ENCODE results near the gene PICALM.

DNA sequence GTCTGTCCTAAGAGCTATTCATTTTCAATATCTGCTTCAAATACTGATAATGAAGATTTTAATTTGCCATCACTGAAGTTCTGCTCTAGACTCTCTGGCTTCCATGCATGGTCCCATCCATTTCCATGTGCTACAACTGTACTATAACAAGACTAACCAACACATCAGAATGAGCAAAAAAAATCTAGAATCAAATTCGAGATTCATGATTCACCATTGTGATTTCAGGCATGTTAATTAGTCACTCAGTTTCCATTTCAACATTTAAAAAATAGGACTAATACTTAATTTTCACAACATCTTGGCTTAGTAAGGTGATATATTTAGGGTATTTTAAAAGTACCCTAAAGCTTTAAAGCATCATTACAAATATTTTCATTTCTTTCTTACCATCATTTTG is 22.8 kb downstream of the PICALM start:
- TF ChIP-seq, protein P1, sequence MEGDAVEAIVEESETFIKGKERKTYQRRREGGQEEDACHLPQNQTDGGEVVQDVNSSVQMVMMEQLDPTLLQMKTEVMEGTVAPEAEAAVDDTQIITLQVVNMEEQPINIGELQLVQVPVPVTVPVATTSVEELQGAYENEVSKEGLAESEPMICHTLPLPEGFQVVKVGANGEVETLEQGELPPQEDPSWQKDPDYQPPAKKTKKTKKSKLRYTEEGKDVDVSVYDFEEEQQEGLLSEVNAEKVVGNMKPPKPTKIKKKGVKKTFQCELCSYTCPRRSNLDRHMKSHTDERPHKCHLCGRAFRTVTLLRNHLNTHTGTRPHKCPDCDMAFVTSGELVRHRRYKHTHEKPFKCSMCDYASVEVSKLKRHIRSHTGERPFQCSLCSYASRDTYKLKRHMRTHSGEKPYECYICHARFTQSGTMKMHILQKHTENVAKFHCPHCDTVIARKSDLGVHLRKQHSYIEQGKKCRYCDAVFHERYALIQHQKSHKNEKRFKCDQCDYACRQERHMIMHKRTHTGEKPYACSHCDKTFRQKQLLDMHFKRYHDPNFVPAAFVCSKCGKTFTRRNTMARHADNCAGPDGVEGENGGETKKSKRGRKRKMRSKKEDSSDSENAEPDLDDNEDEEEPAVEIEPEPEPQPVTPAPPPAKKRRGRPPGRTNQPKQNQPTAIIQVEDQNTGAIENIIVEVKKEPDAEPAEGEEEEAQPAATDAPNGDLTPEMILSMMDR (IDR thresholded peaks at IDR 0.05) = no peak
- TF ChIP-seq POLR2A (IDR thresholded peaks at IDR 0.05) (no peak), POLR2AphosphoS5 (IDR thresholded peaks at IDR 0.05) (no peak), EP300 (IDR thresholded peaks at IDR 0.05; ENCODE audit: low read depth) (no peak)
